GM12801 (cell line): Measurements from ENCODE around the gene PALMD.

Experiments
- TF ChIP-seq, protein P1 (sequence below): IDR thresholded peaks from one replicate; pipeline ENCODE4 v1.5.1; 2011; ENCODE audit warnings: control low read depth; ENCODE audit not compliant: insufficient read length; ENCODE audit errors: extremely low read depth

The PALMD gene

DNA sequence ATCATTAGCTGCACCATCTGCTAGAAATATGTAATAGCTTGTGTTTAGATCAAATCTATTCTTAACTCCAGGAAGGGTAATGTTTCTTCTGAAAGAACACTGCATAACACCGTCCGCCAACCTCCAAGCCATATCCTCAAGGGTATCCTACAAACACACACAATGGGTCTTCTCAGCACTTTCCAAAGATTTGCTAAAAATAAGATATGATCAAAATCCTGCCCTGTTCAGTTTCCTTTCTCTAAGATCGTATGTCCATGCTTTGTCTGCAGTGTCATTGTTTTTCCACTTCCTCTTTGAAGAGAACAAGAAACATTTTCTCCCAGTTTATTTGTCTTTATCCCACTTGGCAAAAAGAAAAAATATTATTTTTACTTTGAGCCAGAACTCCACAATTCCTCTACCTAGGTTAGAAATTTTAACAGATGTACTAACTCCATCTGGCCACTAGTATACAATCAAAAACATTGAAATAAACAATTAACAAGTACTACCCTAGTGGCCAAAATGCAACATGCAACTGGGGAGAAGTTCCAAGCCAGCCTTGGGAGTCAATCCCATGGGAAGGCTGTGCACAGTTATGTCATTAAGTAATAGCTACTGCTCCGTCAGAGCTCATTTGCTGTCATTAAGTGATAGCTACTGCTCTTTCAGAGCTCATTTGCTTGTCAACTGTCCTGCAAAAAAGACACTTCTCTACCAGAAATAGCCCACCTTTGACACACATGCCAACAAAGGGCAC lies 82.8 kb downstream of the PALMD start:
- TF ChIP-seq, protein P1, sequence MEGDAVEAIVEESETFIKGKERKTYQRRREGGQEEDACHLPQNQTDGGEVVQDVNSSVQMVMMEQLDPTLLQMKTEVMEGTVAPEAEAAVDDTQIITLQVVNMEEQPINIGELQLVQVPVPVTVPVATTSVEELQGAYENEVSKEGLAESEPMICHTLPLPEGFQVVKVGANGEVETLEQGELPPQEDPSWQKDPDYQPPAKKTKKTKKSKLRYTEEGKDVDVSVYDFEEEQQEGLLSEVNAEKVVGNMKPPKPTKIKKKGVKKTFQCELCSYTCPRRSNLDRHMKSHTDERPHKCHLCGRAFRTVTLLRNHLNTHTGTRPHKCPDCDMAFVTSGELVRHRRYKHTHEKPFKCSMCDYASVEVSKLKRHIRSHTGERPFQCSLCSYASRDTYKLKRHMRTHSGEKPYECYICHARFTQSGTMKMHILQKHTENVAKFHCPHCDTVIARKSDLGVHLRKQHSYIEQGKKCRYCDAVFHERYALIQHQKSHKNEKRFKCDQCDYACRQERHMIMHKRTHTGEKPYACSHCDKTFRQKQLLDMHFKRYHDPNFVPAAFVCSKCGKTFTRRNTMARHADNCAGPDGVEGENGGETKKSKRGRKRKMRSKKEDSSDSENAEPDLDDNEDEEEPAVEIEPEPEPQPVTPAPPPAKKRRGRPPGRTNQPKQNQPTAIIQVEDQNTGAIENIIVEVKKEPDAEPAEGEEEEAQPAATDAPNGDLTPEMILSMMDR: no peak

- TF ChIP-seq, protein P1: no peak
Observed at GRCh38 chr1:99731384-99731783, 85.5 kb downstream of the PALMD start.

GRCh38 chr1:99735852-99736251 lies 89.9 kb downstream of the PALMD start:
- TF ChIP-seq, protein P1: no peak

DNA sequence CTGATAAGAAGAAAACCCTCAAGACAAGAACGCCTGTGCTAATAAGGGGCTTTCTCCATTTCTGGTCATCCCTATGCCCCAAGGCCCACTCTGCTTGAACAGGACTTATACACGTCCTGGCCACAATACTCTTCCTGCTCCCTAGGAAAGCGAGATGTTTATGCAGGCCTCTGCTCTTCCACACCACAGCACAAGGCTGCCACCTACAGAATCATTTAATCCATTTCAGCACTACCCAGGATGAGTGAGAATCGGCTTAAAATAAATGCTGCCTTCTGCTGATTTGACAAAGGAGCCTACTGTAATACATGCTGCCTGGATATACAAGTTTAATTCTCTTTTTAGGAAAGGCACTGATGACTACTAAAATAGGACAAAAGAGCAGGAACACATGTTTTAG lies 91.1 kb downstream of the PALMD start:
- TF ChIP-seq, protein P1: no peak

- TF ChIP-seq, protein P1: no peak
Observed at GRCh38 chr1:99738858-99739465, 93.0 kb downstream of the PALMD start.

GRCh38 chr1:99740141-99740540 lies 94.2 kb downstream of the PALMD start:
- TF ChIP-seq, protein P1: no peak
